A673 (cell line): ENCODE measurements around the gene MYL2.

Experiments used
- EZH2 ChIP-seq: fragments of 200-600 bp; sonication (generic); IDR thresholded peaks from 2 replicates; pipeline ENCODE4 v1.6.1; 2017; ENCODE audit warnings: borderline replicate concordance, low read depth, mild to moderate bottlenecking, mixed read lengths, antibody characterized with exemption, low read length; ENCODE audit not compliant: poor library complexity, severe bottlenecking
- TF ChIP-seq, protein P1 (sequence below): fragments of 300-800, 200-600 bp; sonication (generic); conservative IDR thresholded peaks from 2 replicates; pipeline ENCODE4 v1.5.1; 2017; ENCODE audit warnings: low read depth, mild to moderate bottlenecking, antibody characterized with exemption, low read length, moderate library complexity, mixed read lengths

- TF ChIP-seq, protein P1, sequence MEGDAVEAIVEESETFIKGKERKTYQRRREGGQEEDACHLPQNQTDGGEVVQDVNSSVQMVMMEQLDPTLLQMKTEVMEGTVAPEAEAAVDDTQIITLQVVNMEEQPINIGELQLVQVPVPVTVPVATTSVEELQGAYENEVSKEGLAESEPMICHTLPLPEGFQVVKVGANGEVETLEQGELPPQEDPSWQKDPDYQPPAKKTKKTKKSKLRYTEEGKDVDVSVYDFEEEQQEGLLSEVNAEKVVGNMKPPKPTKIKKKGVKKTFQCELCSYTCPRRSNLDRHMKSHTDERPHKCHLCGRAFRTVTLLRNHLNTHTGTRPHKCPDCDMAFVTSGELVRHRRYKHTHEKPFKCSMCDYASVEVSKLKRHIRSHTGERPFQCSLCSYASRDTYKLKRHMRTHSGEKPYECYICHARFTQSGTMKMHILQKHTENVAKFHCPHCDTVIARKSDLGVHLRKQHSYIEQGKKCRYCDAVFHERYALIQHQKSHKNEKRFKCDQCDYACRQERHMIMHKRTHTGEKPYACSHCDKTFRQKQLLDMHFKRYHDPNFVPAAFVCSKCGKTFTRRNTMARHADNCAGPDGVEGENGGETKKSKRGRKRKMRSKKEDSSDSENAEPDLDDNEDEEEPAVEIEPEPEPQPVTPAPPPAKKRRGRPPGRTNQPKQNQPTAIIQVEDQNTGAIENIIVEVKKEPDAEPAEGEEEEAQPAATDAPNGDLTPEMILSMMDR = no peak
- TF ChIP-seq EZH2 = no peak
Observed at GRCh38 chr12:110862329-110862728, 58.0 kb downstream of the MYL2 start.
